Middle frontal gyrus (tissue), 1 donor: Measurements from ENCODE around the gene CTNNA3.

Experiments
- DNase-seq: peaks from one replicate; pipeline ENCODE4 v3.0.0-alpha.2; 2015; ENCODE audit warnings: low spot score; ENCODE audit errors: extremely low spot score

The CTNNA3 gene

DNA sequence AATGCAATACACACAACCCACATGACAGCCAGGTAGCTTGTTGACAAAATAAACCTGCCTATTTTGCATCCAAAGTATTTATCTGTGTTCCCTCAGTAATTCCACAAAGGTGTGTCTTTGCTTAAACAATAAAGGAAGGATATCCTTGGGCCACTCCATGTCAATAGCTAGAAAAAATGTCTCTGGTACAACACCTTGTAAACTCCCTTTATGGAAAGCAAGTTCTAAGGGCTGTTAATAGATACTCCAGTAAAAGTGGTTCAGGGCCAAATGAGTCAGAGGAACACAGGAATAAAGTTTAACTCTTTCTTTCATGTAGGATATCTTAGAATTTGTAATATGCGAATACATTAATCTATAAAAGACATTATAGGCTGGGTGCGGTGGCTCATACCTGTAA lies 867.0 kb downstream of the CTNNA3 start:
- no peak for DNase-seq

DNA sequence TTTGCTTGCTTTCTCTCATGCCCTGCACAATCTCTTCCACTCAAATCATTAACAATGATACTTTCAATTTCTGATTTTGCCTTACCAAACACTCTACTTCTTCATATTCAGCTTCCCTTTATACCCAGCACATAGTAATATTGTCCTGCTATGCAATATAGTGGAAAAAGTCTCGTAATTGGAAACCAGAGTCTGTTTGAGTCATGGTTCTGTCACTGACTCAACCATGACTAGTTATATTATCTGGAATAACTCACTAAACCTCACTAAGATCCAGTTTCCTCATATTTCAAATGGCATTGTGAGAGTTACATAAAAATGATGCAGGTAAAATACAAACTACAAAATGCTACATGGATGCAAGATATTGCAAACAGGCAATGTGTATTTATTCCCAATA lies 868.6 kb downstream of the CTNNA3 start:
- DNase-seq: no peak

DNA sequence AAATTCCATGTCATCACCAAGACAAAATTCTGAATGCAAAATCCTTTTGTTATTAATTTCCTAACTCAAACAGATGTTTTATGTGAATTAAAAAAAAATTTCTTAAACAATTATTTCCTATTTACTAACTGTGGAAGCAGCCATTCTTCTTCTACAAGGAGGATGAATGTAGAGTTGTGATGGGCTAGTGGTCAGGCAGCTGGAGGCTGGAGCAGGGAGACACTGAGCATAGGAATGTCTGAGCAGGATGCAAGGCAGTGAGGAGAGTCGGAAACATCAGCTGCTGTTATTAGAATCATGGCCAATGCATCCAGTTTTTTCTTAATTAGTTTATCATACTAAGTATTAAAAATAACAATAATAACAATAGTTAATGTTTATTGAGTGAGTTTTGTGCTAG lies 872.7 kb downstream of the CTNNA3 start:
- no peak for DNase-seq

DNA sequence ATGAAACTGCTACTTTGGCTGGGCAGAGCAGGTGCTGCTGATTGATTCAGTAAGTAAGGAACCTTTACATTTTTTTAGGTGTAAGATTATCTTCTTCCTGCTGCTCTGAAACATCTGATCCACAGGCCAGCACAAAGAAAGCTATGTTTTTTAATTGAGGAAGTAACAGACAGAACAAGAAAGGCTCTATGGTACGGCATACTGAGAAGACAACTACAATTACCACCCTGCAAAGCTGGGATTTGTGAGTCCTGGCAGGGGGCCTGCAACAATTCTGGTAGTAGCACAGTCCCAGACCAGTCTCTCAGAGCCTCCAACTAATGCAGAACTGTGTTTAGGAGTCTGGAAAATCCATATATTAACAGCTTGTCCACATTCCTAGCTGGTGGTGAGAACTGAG lies 873.2 kb downstream of the CTNNA3 start:
- DNase-seq: no peak

DNA sequence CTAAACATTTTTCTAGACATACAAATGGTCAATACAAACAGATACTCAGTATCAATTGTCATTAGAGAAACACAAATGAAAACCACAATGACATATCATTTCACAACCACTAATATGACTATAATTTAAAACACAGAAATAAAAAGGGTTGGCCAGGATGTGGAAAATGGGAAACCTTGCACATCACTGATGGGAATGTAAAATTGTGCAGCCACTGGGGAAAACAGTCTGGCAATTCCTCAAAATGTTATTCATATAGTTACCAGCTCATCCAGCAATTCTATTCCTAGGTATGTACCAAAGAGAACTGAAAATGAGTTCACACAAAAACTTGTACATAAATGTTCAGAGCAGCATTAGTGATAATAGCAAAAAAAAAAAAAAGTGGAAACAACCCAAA lies 876.3 kb downstream of the CTNNA3 start:
- no peak for DNase-seq

DNA sequence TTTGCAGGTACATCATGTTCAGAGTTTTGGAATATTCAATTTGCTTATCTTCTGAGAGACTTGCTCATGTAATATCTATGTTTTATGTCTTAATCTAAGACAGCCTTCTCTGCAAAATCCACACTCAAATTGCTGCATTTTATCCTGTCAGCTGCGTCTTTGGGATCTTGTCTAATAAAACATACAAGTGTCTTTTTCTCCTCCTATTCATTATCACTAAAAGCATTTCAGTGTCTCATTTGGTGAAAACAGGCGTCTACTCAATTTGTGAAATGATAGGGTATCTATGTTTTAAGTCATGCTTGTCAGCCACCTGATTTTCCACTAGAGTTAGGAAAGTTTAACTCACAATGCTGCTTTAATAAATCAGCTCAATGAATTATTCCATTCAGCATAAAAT lies 882.9 kb downstream of the CTNNA3 start:
- no peak for DNase-seq

DNA sequence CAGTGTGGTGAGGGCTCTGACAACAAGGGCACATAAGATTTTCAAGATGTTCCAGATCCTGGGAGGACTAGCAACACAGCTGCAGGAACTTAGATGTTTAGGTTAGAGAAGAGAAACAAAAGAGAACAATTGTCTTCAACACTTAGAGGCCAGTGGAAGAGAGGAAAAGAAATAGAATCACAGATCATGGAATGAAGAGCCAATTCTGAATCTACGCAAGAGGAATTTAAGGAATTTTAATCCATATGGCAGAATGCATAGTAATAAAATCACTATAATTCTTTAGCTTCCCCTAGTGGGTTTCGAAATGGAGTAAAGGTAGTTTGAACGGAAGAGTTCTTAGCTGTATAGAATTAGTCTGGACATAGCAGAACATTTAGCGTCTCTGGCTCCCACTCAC lies 884.8 kb downstream of the CTNNA3 start:
- DNase-seq: no peak

DNA sequence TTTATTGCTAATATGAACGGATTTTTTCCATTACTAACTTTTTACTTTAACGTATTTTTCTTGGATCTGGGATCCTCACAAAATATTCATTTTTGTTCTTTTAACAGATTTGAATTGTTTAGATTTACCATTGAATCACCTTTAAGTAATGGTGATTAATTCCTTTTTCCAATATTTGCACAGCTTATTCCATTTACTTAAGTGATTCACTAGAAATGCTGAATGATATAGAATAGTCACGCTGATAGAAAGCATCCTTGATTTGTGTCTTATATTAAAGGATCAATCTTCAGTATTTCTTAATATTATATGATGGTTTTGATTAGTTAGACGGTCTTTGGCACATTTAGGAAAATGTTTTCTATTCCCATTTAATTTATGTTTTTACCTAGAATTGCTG lies 886.6 kb downstream of the CTNNA3 start:
- DNase-seq: no peak

DNA sequence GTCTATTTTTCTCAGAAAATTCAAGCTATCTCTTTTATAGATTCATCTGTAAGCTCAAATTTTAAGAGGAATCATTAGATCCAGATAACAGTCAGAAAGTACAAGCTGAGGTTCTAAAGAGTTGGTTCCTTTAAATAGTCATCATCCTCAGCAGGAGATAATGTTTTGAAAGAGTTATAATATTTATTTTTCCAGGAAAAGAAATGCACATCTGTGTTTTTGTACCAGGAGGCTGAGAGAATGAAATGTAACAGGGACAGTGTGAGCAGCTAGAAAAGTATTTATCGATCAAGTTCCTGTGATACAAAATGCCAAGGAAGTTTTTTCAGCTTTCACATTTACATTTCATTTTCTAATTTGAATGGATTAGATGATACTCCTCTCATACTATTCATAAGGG lies 890.4 kb downstream of the CTNNA3 start:
- DNase-seq: no peak

DNA sequence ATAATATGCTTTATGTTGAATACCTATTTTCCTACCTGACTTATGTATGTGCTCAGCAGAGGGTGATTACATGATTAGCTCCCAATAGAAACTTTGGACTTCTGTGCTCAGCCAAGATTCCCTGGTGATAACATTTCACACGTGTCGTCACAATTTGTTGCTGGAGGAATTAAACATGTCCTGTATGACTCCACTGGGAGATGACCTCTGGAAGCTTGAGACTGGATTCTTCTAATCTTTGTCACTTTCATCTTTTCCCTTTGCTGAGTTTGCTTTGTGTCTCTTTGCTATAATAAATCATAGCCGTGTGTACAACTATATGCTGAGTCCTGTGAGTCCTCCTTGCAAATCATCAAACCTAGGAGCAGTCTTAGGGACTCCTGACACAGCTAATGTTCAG lies 891.0 kb downstream of the CTNNA3 start:
- no peak for DNase-seq

DNA sequence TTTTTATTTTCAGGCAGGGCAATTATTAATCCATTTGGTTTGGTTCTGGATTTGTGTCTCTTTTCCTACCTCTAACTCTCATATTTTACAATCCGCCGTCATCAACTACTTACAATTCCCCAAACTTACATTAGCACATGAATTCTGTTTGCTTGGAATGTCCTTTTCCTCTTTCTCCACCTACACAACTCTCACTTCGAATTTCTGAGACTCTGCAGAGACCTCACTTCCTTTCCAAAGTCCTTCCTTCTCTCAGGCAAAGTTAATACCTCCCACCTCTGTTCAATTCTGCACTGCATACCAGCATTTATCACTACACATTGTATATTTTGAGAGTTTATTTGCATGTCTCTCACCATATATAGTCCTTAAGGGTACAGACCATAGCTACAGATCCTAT lies 892.8 kb downstream of the CTNNA3 start:
- DNase-seq: no peak

DNA sequence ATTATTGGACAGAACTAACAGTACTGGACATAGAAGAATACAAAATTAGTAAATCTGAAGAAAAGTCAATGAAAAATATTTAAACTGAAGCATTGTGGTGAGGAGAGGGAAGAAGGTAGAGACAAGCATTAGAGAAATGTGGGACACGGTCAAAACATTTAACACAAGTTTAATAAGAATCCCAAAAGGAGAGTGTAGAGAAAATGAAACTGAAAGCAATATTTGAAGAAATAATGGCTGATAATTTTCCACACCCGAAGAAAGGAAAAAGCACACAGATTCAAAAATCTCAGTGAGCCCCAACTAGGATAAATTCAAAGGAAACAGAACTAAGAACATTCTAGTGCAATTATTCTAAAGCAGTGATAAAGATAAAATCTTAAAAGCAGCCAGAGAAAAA lies 896.5 kb downstream of the CTNNA3 start:
- no peak for DNase-seq

DNA sequence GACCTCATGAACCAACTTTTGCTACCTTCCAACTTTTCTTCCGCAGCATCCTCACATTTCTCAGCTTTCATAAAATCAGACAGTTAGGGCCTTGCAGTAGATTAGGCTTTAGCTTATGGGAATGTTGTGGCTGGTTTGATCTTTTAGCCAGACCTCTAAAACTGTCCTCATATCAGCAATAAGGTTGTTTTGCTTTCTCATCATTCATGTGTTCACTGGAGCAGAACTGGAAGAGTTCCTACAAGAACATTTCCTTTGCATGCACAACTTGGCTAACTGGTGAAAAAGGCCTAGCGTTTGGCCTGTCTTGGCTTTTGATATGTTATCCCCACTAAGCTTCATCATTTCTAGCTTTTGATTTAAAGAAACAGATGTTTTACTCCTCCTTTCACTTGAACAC lies 900.1 kb downstream of the CTNNA3 start:
- DNase-seq: no peak

DNA sequence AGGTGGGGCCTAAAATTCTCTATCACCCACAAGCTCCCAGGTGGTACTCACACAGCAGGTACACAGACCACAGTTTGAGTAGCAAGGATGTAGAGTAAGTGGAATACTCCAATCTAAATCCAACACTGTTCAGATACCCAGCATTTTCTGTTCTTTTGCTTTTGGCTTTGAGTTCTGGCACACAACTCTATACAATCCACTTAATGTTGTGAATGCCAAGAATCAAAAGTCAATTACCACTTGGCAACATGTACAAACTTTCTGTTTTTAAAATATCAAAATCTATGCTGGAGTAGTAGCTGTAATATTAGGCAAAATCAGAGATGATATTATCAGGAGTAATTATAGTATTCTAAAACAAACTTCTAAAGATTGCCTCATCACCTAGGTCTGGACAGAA lies 903.6 kb downstream of the CTNNA3 start:
- no peak for DNase-seq

DNA sequence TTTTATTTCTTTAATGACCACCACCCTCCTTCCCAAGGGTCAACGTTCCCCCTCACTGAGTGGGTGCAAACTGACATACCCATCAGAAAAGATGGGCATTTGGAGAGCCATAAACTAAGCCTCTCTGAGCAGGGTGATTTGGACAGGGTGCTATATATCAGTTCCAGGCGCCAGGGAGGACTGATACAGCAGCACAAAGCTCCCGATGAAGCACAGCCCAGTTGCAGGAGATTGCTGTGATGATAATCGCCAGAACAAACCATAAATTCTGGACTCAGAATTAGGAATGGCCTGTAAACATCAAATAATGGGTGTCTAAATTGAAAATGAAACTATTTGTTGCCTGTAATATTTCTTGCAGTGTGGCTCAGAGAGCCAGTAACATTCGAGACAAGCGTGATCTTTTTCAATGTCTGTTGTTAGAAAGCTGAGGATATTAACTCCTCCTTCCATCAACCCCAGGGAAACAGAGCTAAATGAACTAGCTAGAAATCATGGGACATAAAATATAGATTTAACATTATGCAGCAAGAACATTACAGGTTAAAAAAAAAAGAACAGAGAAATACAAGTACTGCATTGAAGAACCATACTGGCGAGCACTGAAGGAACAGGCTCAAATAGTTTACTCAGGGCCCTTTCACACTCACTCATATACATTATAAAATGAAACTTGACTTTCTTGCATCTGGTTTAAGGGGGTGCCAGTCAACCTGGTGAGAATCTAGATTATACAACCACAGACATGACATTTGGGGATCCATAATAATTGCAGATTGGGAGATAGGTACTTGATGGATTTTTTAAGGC lies 907.6 kb downstream of the CTNNA3 start:
- no peak for DNase-seq

DNA sequence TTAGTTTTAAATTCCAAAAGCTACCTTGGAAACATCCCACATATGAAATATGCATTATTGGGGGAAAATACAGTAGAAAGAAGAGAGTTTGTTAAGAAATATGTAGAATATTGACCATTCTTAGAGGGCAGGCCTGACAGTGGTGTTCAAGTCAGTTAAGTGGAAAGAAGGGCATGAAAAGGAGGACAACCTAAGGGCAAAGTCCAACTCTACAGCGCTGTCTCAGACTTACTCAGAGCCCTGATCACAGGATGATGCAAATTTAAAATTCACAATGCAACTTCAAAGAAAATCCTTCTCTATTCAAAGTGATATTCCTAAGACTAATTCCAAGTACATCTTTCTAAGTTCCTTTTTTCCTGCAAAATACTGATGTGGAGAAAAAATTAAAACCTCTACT lies 909.3 kb downstream of the CTNNA3 start:
- DNase-seq: no peak

DNA sequence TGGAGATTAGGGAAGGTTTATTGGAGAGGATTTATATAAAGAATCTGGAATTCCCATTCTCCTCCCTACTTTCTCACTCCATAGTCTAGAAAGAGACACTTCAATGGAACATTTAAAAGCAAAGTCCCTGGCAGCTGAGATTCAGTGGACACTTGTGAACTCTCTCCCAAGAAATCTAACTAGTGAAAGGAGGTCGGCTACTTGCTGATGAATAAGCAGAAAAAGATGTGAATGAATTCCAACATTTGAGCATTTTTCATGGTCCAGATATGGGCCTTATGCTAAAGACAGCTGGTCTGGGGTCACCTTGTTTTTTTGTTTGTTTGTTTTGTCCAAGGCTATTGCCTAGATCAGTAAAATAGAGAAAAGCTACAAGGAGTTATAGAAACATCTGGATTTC lies 911.2 kb downstream of the CTNNA3 start:
- no peak for DNase-seq

DNA sequence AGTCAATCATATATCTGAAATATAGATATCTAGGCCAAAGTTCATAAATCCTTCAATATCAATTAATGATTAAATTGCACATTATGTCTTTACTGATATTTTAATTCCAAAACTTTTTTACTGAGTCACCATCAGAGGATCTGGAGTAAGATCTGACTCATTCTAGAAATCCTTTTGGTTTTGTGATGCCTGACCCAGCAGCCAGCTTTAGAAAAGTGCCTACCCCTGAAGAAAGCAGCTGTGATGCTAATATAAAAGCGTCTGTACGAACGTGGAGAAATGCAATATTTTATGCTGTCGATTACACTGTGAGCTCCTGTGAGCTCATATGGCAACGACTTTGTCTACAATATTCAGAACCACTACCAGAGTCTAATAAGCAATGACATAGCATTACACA lies 912.7 kb downstream of the CTNNA3 start:
- DNase-seq: no peak

DNA sequence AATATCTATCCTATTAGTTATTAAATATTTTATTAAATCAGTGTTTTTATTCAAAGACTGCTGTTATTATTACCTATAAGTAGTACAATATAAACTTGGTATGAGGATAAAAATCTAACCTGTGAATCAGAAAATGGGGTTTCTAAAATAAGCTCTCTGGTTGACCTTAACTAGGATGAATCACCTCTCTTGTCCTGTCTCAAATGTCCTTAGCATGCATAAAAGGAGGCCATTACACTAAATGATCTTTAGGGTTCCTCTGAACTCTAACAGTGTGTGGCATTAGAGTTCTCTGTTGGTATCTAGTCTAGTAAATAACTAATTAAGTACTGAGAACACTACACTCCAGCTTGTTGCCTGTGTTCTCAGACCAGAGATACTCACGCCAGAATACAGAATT lies 913.2 kb downstream of the CTNNA3 start:
- no peak for DNase-seq

DNA sequence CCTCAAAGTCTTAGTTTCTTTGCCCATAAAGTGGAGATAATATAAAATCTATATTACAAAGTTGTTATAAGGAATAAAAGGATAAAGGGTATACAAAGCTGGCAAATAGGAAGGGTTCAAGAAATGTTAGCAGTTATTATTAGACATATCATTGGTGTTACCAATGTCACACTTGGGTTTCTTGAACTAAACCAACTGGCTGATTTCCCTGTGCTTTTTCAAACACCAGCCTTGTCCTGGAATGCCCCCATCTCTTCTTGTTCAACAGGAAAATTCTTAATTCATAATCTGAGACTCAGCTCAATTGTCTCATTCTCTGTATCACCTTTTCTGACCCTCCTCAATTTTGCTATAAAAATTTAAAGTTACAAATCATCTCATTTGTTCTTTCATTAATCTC lies 913.9 kb downstream of the CTNNA3 start:
- DNase-seq: no peak

DNA sequence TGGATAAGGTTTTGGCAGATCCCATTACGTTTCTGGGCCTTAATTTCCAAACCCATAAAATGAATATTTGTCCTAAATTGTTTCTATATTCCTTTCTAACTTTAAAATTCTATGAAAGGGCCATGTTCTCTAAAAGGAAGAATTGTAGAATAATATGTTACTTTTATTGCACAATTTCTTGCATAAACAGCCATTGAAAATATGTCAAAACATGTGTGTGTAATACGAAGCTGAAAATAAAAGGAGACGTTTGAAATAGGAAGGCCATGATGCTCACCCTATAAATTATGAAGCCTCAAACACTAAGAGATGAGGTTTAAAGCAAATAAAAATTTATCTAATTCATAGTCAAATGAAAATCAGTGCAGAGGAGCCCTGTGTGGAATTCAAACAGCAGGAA lies 915.2 kb downstream of the CTNNA3 start:
- DNase-seq: no peak

DNA sequence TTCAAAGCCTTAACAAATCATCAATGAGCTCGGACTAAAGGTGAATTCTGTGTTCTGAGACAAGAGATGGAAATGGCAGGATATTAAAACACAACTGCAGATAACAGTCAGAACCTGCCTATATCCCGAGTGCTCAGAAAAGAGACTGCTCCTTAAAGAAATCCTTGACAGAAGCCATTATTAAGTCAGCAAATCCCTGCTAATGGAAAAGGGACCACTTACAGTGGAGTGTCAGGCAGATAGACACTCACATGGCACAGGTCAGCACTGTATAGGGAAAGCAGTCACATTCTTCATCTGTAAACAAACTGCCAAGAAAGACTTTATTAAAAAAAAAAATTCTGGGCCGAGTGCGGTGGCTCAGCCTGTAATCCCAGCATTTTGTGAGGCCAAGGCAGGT lies 917.6 kb downstream of the CTNNA3 start:
- DNase-seq: no peak

DNA sequence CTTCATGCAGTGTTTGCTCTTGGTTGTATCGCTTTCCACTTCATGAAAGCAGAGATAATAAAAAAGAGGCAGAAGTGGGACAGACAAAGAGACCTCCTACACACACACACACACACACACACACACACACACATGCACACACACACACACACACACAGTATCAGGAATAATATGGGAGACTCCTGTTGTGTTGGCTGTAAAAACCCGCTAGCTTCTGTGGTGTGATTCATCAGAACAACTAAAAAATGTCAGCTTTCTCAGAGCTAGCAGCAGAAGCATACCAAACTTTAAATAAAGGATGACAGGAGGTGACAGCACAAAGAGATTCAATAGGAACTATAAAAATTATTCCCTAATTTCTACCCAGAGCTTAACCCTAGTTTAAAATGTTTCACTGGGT lies 918.3 kb downstream of the CTNNA3 start:
- DNase-seq: no peak

DNA sequence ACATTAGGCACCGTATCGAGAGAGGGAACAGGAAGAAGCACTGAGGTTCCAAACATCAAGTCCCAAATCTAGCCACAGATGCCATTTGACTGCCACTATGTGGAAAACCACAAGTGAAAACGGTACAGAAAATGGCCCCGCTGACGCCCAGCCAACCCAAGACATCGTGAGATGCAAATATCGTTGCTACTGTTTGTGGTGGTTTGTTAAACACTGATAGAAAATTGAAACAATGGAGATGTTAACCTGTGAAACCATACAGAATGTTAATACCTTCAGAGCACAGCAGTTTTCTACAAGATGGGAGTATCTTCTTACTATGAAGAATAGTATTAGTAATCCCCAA lies 922.5 kb downstream of the CTNNA3 start:
- no peak for DNase-seq
